Activated CD4-positive, alpha-beta T cell treated with anti-CD3 and anti-CD28 coated beads, Interleukin-2, Interleukin-4, amounts not matched to agents 100 ng/mL and 50 ng/mL, durations not matched to agents 16 hours and 8 hours (primary cell): Measurements from ENCODE around the gene RPP30.

ENCODE experiments used
- DNase-seq: peaks from one replicate; pipeline ENCODE4 v3.0.0-alpha.2; 2020; ENCODE audit warnings: low spot score

RPP30 gene

GRCh38 chr10:90944749-90945148 is 73.0 kb downstream of the RPP30 start:
- DNase-seq = no peak

- DNase-seq = no peak
Measured at GRCh38 chr10:90945491-90946070, 73.8 kb downstream of the RPP30 start.

DNA sequence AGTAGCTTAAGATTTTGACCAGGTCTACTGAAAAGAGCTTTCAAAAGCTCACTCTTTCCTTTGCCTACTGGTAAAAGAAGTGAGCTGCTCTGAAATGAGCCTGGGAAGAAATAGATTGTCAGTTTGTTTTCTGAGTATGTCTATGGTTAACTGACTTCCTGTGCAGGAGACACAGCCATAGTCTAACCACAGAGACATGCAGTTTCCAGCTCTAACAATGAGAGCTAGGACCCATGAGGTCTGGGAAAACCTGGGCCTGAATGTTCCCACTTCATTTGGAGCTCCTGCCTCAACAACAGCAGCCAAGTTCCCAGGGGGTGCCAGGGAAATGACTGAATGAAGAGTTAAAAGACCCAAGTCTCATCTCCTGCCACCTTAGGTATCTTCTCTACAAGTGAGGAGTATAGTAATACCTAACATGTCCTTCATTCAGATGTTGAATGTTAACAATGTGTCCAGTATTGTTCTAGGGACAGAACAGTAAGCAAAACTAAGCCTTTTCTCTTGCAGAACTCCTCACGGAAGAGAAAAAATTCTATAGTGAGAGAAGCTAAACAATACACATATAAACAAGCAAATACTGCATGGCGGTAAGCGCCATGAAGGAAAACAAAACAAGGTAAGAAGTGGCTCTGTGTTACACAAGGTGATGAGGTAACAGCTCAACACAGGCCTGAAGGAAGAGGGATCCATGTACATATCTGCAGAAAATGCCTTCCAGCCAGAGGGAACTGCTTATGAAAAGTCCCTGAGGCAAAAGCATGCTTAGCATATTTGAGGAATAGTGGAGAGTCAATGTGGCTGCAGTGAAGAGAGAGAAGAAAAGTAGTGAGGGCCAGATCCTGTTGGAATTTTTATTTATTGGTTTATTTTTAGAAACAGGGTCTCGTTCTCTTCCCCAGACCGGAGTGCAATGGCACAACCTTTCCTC is 75.5 kb downstream of the RPP30 start:
- DNase-seq = peak; percentile 19
